Pulmonary artery endothelial cell (primary cell): ENCODE results near the gene ARV1. TPM values are rescaled to one million over a fixed set of nuclear protein-coding genes. Genes with fewer than 3 reads are reported as not detected.
"Not testable (repeated sequence)": the region's sequence is repeated elsewhere in the genome, so short reads cannot be mapped to it uniquely, and the experiment has no call there.

Experiments used
- DNase-seq: peaks from one replicate; pipeline ENCODE4 v3.0.0-alpha.2; 2011; ENCODE audit warnings: low read depth, low spot score
- total RNA-seq: library from RNA; depleted of rRNA; stranded (reverse); fragments of >200 nt; gene quantifications from 2 replicates; pipeline ENCODE4 v1.2.3, GENCODE V29; 2014

The ARV1 gene
- total RNA-seq, 1 donor from 2014 or later: 10.2 TPM

DNA sequence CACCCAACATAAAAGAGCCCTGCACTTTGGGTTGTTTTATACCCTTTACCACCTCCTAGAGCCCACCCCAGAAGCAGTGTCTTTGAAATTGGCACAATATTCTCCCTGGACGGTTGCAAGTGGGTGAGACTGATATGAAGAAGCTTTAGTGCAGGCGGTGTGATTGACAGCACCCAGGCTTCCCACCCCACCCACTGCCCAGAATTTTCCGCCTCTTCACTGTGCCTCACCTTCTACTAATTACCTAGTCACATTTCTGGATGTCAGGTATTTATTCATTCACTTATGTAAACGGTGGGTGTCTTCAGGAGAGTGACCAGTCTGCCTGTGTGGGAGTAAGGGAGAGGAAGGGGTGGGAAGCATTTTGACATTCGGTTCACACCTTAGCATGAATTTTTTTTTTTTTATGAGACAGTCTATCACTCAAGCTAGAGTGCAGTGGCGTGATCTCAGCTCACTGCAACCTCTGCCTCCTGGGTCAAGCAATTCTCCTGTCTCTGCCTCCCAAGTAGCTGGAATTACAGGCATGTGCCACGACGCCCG is 62.9 kb downstream of the ARV1 start:
- no peak for DNase-seq

DNA sequence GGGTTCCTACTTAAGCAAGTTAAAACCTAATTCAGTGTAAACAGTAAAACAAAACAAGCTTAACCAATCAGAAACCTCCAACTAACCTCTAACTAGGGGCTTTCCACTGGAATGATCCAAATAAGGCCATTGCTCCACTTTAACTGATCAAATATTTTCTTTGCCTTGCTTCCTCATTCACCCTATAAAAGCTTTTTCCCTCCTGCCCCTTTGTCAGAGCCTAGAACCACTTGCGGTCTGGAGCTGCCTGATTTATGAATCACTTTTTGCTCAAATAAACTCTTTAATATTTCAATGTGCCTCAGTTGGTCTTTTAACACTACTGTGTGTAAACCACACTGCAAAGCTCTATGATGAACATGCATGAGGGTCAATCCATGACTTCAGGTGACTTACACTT is 65.7 kb downstream of the ARV1 start:
- DNase-seq: no peak

DNA sequence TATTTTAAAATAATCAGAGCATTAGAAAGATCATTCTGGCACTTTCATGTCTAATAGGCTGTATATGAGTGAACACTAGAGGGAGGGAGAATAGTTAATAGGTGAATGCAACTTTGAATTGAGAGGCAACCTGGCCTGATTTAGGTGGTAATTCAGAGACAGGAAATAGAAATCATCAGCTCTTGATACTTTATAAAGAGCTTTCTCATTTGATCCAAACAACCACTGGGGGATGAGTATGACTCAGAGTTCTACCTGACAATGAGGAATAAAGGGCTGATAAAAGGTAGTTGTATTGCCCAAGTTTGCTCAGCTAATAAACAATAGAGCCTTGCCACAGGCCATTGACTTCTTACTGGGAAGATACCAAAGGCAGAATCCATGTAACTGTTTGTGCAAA is 66.4 kb downstream of the ARV1 start:
- DNase-seq: no peak

DNA sequence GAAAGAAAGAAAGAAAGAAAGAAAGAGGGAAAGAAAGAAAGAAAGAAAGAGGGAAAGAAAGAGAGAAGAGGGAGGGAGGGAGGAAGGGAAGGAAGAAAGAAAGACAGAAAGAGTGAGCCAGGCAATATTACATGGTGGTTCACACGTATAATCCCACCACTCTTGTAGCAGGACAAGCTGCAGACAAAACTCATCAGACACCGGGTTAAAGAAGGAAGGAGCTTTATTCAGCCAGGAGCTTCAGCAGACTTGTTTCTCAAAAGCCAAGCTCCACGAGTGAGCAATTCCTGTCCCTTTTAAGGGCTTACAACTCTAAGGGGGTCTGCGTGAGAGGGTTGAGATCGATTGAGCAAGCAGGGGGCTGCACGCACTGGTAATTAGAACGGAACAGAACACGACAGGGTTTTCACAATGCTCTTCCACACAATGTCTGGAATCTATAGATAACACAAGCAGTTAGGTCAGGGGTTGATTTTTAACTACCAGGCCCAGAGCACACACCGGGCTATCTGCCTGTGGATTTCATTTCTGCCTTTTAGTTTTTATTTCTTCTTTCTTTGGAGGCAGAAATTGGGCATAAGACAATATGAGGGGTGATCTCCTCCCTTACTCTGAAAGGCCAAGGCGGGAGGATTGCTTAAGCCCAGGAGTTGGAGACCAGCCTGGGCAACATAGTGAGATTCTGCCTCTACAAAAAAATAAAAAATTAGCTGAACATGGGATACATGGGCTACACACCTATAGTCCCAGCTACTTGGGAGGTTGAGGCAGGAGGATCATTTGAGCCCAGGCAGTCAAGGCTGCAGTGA is 67.2 kb downstream of the ARV1 start:
- DNase-seq: not testable (repeated sequence)

DNA sequence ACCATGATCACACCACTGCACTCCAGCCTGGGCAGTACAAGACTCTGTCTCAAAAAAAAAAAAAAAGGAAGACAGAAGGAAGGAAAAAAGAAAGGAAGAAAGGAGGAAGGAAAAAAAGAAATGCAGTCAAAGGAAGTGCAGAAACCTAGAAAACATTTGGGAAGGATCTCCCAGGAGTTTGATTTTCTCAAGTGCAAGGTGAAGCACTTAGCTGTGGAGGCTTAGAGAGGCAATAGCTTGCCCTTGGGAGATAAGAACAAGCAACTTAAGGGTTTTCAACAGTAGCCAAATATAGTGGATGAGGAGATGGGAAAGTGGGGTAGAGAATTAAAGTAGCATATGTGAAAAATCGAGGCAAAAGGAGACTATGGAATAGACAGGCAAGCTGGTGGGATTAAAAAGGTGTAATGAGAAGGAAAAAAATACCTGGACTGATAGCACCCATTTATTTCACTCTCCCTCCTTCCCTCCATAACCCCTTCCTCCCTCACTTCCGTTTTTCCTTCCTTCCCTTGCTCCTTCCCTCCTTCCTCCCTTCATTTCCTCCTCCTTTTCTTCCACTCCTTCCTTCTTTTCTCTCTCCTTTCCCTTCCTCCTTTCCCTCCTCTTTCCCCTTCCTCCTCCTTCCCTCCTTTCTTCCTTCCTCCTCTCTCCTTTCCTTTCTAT is 68.0 kb downstream of the ARV1 start:
- no peak for DNase-seq

DNA sequence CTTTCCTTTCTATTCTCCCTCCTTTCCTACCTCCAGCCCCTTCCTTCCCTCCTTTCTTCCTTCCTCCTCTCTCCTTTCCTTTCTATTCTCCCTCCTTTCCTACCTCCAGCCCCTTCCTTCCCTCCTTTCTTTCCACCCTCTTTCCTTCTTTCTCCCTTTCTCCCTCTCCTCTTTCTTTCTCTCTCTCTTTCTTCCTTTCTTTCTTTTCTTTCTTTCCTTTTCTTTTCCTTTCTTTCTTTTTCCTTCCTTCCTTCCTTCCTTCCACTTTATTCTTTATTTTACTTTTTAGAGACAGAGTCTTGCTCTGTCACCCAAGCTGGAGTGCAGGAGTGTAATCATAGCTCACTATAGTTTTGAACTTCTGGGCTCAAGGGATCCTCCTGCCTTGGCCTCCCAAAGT is 68.6 kb downstream of the ARV1 start:
- not testable (repeated sequence) for DNase-seq

GRCh38 chr1:231048419-231048818 is 69.5 kb downstream of the ARV1 start:
- DNase-seq: not testable (repeated sequence)

DNA sequence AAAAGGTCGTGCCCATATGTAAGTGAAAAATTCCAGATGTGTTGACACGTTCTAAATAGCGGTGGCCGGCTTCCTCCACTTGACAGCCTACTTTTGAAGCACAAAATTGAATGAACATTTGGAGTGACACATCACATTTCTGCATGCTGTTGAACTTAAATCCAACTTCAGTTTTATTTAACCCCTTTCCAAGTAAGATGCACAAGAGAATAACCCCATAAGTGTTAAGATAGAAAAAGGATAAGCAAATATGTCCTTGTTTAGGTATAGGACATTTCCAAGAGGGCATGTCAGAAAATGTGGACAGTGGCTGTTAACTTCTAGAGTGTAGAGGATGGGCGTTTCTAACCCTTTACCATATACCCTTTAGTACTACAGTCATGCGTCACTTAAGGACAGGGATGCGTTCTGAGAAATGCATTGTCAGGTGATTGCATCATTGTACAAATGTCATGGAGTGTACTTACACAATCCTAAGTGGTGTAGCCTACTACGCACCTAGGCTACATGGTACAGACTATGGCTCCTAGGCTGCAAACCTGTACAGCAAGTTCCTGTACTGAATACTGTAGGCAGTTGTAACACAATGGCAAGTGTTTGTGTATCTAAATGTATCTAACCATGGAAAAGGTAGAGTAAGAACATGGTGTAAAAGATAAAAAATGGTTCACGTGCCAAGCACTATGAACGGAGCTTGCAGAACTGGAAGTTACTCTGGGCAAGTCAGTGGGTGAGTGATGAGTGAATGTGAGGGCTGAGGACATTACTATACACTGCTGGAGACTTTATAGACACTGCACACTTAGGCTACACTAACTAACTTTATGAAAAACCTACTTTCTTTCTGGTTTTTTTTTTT is 70.5 kb downstream of the ARV1 start:
- no peak for DNase-seq

Other genes starting within 250 kb of the ARV1 start
- not detected in 2 replicates for gene CAPN9, start 231.7 kb upstream of the ARV1 start, total RNA-seq
- 13.8 and 15.2 TPM in 2 replicates for gene C1orf198, start 110.6 kb upstream of the ARV1 start, total RNA-seq
- 14.5 and 21.3 TPM in 2 replicates for gene TTC13, start 233 bp upstream of the ARV1 start, total RNA-seq
- gene FAM89A, start 61.2 kb downstream of the ARV1 start, total RNA-seq: 17.4 and 17.6 TPM in 2 replicates
- gene TRIM67, start 183.0 kb downstream of the ARV1 start, total RNA-seq: not detected in 2 replicates